ENCODE results near the gene CDH23.

GRCh38 chr10:71480662-71481061 lies 83.9 kb downstream of the CDH23 start:
- TF ChIP-seq POLR2AphosphoS5 (IDR thresholded peaks at IDR 0.05; ENCODE audit: low read depth, low read length) (no peak), TAF1 (IDR thresholded peaks at IDR 0.05; ENCODE audit: borderline replicate concordance, insufficient read depth, low read length) (no peak), REST (IDR thresholded peaks at IDR 0.05; ENCODE audit: insufficient read depth in 1 of 2, low read depth in 2 of 2, low read length in 2 of 2) (no peak)
